ENCODE measurements around the gene HEBP2.

GRCh38 chr6:138405816-138406413 is 1.9 kb downstream of the HEBP2 start:
- TF ChIP-seq POLR2AphosphoS5 (IDR thresholded peaks at IDR 0.05; ENCODE audit: insufficient read depth, low read depth, low read length): no peak
- TF ChIP-seq CTCF (IDR thresholded peaks at IDR 0.05; ENCODE audit: extremely low read depth in 1 of 2, insufficient read depth in 1 of 2, low read depth in 1 of 2, low read length in 2 of 2): no peak
- no peak for TF ChIP-seq POLR2A (IDR thresholded peaks at IDR 0.05; ENCODE audit: low read depth, low read length)
- TF ChIP-seq MAX (IDR thresholded peaks at IDR 0.05; ENCODE audit: insufficient read depth, insufficient read length): no peak
- no peak for TF ChIP-seq EZH2 (IDR thresholded peaks at IDR 0.05; ENCODE audit: borderline replicate concordance, low read depth, low read length, severe bottlenecking)
- no peak for TF ChIP-seq FOS (IDR thresholded peaks at IDR 0.05; ENCODE audit: borderline replicate concordance, insufficient read depth, low read length)
- TF ChIP-seq MYC (IDR thresholded peaks at IDR 0.05; ENCODE audit: low read depth, low read length): no peak
- TF ChIP-seq JUN (IDR thresholded peaks at IDR 0.05; ENCODE audit: borderline replicate concordance, insufficient read depth, insufficient read length, low read depth): no peak

Data from endothelial cell of umbilical vein (primary cell).